ENCODE data around the gene ROR1.

DNA sequence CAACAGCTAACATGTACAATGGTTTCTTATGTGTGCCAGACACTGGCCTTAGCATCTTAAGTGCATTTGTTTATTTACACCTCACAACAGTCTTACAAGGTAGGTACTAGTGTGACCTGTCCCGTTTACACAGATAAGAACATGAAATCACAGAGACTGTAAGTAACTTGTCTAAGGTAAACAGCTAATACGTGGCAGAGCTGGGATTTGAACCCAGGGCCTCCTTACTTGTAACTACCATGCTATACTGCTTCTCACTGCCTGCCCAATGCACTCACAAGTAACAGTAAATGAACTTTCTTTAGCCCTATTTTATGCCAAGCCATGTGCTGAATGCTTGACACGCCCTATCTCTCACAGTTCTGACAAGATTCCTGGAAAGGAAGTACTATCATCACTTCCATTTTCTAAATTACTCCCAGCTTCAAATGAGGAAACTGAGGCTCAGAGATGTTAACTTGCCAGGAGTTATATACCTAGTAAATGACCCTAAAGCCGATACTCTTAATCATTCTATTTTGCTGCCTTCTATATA is 25.7 kb upstream of the ROR1 start:
- no peak for TF ChIP-seq SMC3 (IDR thresholded peaks at IDR 0.05; ENCODE audit: low read depth, low read length)
- TF ChIP-seq, protein P1, sequence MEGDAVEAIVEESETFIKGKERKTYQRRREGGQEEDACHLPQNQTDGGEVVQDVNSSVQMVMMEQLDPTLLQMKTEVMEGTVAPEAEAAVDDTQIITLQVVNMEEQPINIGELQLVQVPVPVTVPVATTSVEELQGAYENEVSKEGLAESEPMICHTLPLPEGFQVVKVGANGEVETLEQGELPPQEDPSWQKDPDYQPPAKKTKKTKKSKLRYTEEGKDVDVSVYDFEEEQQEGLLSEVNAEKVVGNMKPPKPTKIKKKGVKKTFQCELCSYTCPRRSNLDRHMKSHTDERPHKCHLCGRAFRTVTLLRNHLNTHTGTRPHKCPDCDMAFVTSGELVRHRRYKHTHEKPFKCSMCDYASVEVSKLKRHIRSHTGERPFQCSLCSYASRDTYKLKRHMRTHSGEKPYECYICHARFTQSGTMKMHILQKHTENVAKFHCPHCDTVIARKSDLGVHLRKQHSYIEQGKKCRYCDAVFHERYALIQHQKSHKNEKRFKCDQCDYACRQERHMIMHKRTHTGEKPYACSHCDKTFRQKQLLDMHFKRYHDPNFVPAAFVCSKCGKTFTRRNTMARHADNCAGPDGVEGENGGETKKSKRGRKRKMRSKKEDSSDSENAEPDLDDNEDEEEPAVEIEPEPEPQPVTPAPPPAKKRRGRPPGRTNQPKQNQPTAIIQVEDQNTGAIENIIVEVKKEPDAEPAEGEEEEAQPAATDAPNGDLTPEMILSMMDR (IDR thresholded peaks at IDR 0.05) = no peak
- TF ChIP-seq, protein P2, sequence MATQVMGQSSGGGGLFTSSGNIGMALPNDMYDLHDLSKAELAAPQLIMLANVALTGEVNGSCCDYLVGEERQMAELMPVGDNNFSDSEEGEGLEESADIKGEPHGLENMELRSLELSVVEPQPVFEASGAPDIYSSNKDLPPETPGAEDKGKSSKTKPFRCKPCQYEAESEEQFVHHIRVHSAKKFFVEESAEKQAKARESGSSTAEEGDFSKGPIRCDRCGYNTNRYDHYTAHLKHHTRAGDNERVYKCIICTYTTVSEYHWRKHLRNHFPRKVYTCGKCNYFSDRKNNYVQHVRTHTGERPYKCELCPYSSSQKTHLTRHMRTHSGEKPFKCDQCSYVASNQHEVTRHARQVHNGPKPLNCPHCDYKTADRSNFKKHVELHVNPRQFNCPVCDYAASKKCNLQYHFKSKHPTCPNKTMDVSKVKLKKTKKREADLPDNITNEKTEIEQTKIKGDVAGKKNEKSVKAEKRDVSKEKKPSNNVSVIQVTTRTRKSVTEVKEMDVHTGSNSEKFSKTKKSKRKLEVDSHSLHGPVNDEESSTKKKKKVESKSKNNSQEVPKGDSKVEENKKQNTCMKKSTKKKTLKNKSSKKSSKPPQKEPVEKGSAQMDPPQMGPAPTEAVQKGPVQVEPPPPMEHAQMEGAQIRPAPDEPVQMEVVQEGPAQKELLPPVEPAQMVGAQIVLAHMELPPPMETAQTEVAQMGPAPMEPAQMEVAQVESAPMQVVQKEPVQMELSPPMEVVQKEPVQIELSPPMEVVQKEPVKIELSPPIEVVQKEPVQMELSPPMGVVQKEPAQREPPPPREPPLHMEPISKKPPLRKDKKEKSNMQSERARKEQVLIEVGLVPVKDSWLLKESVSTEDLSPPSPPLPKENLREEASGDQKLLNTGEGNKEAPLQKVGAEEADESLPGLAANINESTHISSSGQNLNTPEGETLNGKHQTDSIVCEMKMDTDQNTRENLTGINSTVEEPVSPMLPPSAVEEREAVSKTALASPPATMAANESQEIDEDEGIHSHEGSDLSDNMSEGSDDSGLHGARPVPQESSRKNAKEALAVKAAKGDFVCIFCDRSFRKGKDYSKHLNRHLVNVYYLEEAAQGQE (IDR thresholded peaks at IDR 0.05; ENCODE audit: low read depth, low read length) = no peak
- no peak for TF ChIP-seq RAD21 (IDR thresholded peaks at IDR 0.05; ENCODE audit: low read length)
